DND-41 (cell line): Measurements from ENCODE around the gene CLDN34.

ENCODE experiments used
- EZH2 ChIP-seq: IDR thresholded peaks from 3 replicates; pipeline ENCODE4 v1.6.1; 2012; ENCODE audit warnings: borderline replicate concordance, low read depth, mild to moderate bottlenecking, moderate library complexity, low read length, inconsistent platforms; ENCODE audit not compliant: severe bottlenecking
- TF ChIP-seq, protein P1 (sequence below): IDR thresholded peaks from 2 replicates; pipeline ENCODE4 v1.5.1; 2012; ENCODE audit warnings: borderline replicate concordance, low read length, moderate library complexity, mild to moderate bottlenecking; ENCODE audit not compliant: poor library complexity, severe bottlenecking; ENCODE audit errors: extremely low read depth

DNA sequence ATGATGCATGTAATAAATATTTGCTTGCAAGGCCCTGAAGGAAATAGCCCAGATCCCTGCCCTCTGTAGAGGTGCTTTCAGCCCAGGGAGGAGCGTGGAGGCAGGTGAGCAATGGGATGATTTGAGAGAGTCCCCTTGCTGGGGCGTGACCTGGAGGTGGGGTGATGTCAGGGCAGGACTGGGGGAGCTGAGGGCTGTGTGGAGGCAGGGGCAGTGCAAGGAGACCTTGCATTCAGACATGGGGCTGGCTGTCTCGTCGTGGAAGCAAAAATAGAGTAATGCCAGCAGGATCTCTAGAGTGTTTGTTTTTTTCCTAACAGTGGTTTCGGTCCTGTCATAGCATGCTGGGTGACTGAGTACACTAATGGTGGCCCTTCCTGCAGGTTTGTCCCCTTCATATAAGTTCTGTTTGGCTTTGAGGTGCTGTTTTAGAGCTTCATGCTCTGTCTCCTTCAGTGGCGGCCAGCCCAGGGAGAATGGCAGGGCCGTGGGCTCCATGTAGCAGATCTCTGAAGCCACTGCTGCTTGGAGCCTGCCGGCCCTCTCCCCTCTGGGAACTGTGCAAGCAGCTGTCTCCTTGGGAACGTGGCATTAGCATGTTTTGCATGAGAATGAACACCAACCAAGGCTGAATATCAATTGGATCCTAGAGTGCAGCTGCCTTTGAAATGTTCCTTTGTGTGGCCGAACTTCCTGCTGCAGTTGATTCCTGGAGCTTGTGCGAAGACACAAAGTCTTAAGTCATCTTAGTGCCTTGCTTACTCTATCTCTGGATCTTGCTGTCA, 39.3 kb upstream of the CLDN34 start:
- TF ChIP-seq, protein P1, sequence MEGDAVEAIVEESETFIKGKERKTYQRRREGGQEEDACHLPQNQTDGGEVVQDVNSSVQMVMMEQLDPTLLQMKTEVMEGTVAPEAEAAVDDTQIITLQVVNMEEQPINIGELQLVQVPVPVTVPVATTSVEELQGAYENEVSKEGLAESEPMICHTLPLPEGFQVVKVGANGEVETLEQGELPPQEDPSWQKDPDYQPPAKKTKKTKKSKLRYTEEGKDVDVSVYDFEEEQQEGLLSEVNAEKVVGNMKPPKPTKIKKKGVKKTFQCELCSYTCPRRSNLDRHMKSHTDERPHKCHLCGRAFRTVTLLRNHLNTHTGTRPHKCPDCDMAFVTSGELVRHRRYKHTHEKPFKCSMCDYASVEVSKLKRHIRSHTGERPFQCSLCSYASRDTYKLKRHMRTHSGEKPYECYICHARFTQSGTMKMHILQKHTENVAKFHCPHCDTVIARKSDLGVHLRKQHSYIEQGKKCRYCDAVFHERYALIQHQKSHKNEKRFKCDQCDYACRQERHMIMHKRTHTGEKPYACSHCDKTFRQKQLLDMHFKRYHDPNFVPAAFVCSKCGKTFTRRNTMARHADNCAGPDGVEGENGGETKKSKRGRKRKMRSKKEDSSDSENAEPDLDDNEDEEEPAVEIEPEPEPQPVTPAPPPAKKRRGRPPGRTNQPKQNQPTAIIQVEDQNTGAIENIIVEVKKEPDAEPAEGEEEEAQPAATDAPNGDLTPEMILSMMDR: no peak
- no peak for TF ChIP-seq EZH2
